Mesodermal cell (in vitro differentiated cells): ENCODE data around the gene LYPD6.

Experiments
- H3K27ac ChIP-seq: 2 replicates; pipeline ENCODE4 v1.7.0; 2013; ENCODE audit warnings: mild to moderate bottlenecking, low read depth, low read length, moderate library complexity; ENCODE audit not compliant: severe bottlenecking
- H3K36me3 ChIP-seq: 2 replicates; pipeline ENCODE4 v1.7.1; 2013; ENCODE audit warnings: mild to moderate bottlenecking, low read length, moderate library complexity; ENCODE audit not compliant: control insufficient read depth, insufficient read depth
- H3K4me1 ChIP-seq: one replicate; pipeline ENCODE4 v1.7.1; 2013; ENCODE audit warnings: mild to moderate bottlenecking, low read length; ENCODE audit not compliant: insufficient read depth, control insufficient read depth, poor library complexity, severe bottlenecking
- H3K4me3 ChIP-seq: 2 replicates; pipeline ENCODE4 v1.7.0; 2013; ENCODE audit warnings: low read length, control low read depth, mild to moderate bottlenecking; ENCODE audit not compliant: insufficient read depth, poor library complexity, severe bottlenecking; ENCODE audit errors: extremely low read depth
- H3K9me3 ChIP-seq: 2 replicates; pipeline ENCODE4 v1.7.1; 2013; ENCODE audit warnings: mild to moderate bottlenecking, low read length, moderate library complexity; ENCODE audit not compliant: control insufficient read depth
- WGBS, 2 experiments: methylation state at CpG; one replicate each; pipeline ENCODE4 v1.1.5; 2013; ENCODE audit warnings: missing lambda C conversion rate in 2 of 2; ENCODE audit not compliant: insufficient coverage in 2 of 2; 5-methylcytosine and 5-hydroxymethylcytosine counted together

The LYPD6 gene

DNA sequence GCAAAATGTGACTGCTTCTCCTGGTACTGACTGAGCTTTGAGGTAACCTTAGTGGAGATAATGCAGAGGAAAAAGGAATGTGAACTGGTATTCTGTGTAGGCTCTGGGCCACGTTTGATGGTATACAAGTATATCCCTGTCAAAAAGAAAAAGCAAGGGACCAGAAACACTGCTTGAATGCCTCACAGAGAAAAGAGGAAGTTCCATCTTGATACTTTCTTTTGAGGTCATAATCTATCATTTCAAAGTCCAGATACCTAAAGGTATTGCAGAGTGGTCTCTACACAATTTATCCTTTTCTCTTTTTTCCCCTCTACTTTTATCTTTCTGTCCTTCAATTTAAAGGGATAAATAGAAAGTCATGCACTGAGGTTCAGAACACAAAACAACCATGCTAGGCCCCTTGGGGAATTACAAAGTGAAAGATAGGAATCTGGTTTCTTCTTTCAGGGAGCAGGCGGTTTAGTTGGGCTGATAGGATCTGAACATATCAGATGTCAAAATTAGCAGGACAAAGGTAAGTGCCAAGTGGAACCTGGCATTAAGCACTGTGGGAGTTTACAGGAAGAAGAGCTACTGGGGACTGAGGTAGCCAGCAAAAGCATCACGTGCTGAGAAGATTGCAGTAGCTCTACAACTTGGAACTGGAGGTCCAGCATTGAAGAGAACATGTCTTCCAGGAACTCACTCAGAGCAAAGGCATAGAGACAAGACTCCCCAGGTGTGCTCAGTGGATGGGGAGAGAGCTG is 121.2 kb downstream of the LYPD6 start:
- Histone ChIP-seq H3K27ac (no peak overlapping the region), H3K4me1 (peaks cover 4% of the 10 kb centered on the region), H3K4me3 (no peak overlapping the region), H3K36me3 (peaks cover 15% of the 10 kb centered on the region), H3K9me3 (no peaks in the 10 kb centered on the region)
- WGBS, 2 experiments, result 79 to 88% methylated on average over 3 of the region's 3 CpGs

DNA sequence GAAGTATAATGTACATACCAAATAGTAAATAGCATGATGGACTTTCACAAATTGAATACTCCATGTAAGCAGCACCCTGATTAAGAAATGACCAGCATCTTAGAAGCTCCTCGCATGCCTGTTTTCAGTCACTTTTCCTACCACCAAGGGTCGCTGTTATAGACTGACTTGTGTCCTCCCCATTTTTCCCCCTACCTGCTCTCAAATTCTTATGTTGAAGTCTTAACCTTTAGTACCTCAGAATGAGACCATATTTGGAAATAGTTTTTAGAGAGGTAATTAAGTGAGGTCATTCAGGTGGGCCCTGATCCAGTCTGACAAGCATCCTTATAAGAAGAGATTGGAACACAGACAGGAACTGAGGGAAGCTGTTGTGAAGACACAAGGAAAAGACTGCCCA is 125.9 kb downstream of the LYPD6 start:
- Histone ChIP-seq H3K4me3 (no peak overlapping the region), H3K9me3 (peaks cover 13% of the 10 kb centered on the region), H3K27ac (no peak overlapping the region), H3K36me3 (peaks cover 15% of the 10 kb centered on the region), H3K4me1 (no peaks in the 10 kb centered on the region)
- 83 to 100% methylated on average over 2 of the region's 2 CpGs for WGBS, 2 experiments

DNA sequence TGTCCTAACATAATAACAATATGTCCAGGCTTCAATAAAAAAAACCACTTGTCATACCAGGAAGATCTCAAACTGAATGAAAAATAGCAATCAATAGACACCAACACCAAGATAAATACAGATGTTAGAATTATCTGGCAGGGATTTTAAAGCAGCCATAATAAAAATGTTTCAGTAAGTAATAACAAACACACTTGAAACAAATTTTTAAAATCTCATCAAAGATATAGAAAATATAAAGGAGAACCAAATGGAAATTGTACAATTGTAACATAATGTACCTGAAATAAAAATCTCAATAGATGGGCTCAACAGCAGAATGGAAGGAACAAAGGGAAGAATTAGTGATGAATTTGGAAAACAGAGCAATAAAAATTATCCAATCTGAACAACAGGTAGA is 128.1 kb downstream of the LYPD6 start:
- H3K36me3 ChIP-seq, result peaks cover 9% of the 10 kb centered on the region
- H3K9me3 ChIP-seq, result peaks cover 16% of the 10 kb centered on the region
- H3K27ac ChIP-seq, result no peak overlapping the region
- H3K4me3 ChIP-seq, result no peak overlapping the region
- no peaks in the 10 kb centered on the region for H3K4me1 ChIP-seq

DNA sequence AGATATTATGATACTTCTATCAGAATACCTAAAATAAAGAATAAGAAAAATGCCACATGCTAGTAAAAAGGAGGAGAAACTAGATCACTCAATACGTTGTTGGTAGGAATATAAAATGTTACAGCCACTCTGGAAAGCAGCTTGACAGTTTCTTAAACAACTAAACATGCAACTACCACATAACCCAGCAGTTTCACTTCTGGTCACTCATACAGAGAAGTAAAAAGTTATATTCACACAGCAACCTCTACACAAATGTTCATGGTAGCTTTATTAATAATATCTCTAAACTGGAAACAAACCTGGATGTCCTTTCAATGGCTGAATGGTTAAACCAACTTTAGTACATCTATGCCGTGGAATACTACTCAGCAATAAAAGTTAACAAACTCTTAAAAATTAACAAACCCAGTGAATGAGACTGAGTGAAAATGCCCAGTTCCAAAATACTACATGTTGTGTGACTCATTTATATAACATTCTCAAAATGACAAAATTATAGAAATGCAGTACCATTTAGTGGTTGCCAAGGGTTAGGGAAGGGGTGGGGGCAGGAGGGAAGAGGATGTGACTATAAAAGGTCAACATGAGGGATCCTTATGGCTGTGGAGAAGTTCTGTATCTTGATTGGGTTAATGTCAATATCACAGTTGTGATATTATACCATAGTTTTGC is 133.1 kb downstream of the LYPD6 start:
- peaks cover 8% of the 10 kb centered on the region for H3K9me3 ChIP-seq
- peaks cover 30% of the 10 kb centered on the region for H3K4me1 ChIP-seq
- H3K36me3 ChIP-seq, result peaks cover 3% of the 10 kb centered on the region
- no peak overlapping the region for H3K4me3 ChIP-seq
- H3K27ac ChIP-seq, result no peak overlapping the region
- WGBS, 2 experiments, result no CpG with 5 or more reads among the region's 2 CpGs

DNA sequence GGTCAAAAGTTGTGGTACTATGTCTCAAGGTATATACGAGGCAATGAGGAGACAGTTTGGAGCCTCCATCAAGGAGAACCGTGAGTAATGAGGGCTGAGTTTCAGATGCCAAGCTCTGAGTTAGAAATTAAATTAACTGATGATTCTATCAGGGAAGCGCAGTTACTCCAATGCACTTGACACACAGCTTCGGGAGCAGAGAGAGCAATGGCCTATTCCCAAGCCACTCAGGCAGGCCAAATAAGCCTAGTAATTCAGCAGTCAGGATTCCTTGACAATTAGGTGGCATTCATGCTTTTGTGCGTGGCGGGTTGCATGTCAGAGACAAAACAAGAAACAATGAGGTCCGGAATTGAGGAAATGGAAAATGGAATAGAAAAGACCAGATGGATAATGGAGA is 134.0 kb downstream of the LYPD6 start:
- H3K4me3 ChIP-seq, result no peak overlapping the region
- peaks cover 3% of the 10 kb centered on the region for H3K9me3 ChIP-seq
- H3K36me3 ChIP-seq, result peaks cover 10% of the 10 kb centered on the region
- peaks cover 32% of the 10 kb centered on the region for H3K4me1 ChIP-seq
- 96 to 98% methylated on average over 7 of the region's 7 CpGs for WGBS, 2 experiments
- no peak overlapping the region for H3K27ac ChIP-seq

DNA sequence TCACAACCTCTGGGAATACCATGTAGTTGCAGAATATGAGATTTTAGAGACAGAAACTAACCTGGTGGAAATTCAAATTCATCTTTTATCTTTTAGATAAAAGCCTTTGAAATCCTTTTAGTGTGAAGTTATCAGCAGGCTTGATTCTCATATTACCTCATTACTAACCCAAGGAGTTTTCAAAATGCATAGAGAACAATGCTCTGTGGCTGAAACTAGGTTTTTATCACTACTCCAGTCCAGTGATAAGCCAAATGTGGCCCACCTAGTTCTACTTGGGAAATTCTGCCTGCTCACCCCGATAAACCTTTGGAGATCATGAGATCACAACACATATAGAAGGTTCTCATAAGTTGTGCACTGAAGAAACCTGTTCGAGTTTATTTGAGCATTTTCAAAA is 135.5 kb downstream of the LYPD6 start:
- Histone ChIP-seq H3K27ac (peak overlapping the region; percentile 70), H3K4me3 (no peak overlapping the region), H3K36me3 (peaks cover 21% of the 10 kb centered on the region), H3K4me1 (peaks cover 32% of the 10 kb centered on the region), H3K9me3 (peaks cover 3% of the 10 kb centered on the region)
- 83% methylated on average over 1 of the region's 2 CpGs; no CpG with 5 or more reads in 1 of the 2 experiments for WGBS, 2 experiments

DNA sequence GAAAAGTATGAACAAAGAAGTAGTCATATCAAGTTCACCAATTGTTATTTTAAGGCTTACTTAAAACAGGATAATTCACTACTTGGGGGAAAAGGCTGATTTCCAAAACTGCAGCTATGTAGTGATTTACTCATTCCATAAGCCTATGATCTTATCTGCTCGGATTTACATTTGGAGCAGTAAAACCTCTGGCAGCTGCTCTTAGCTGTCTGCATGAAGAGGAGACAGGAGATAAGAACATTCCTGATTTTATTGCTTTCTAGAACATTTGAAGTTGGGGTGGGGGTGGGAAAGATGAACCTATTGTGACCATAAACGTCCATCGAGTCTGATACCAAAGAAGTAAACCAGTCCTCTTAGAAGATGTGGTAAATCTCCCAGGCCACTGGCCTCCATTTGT is 136.2 kb downstream of the LYPD6 start:
- no peak overlapping the region for H3K4me3 ChIP-seq
- peak overlapping the region; percentile 79 for H3K27ac ChIP-seq
- 79% methylated on average over 2 of the region's 3 CpGs; no CpG with 5 or more reads in 1 of the 2 experiments for WGBS, 2 experiments
- peaks cover 32% of the 10 kb centered on the region for H3K4me1 ChIP-seq
- H3K36me3 ChIP-seq, result peaks cover 29% of the 10 kb centered on the region
- H3K9me3 ChIP-seq, result peaks cover 3% of the 10 kb centered on the region

DNA sequence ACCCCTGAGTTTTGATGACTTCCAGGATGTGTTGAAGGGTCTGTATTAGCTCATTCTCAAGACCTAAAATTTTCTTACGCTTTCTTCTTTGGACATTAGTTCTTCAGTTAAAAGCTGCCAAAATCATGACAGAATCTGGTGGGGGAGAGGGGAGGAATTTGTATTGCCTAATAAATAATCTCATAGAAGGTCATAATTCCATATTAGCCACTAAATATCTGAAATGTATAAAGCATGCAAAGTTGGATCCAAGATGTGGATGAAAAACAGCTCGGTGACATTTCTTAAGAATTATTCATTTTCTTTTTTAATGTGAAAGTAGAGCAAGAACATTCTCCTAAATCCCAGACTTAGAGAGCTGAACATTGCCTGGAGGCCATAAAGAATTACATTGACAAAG is 137.0 kb downstream of the LYPD6 start:
- Histone ChIP-seq H3K4me1 (peaks cover 32% of the 10 kb centered on the region), H3K9me3 (peaks cover 3% of the 10 kb centered on the region), H3K36me3 (peaks cover 30% of the 10 kb centered on the region), H3K4me3 (no peak overlapping the region), H3K27ac (peak overlapping the region; percentile 79)
- 100% methylated on average over 1 of the region's 2 CpGs; no CpG with 5 or more reads in 1 of the 2 experiments for WGBS, 2 experiments

DNA sequence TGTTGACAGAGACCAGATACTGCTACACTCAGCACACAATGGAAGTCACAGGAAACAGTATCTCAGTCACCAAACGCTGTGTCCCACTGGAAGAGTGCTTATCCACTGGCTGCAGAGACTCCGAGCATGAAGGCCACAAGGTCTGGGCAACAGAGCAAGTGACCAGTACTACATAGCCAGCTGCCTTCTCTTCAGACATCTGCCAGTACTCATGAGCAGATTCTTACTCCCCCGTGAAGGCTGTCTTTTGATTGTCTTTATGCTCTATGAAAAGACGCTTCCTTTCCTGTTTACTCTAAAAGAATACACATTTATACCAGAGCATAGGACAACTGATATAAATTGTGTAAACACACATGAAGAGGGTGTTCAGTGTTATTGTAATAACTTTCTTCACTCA is 138.2 kb downstream of the LYPD6 start:
- no peaks in the 10 kb centered on the region for H3K9me3 ChIP-seq
- H3K27ac ChIP-seq, result no peak overlapping the region
- 92 to 96% methylated on average over 2 to 3 of the region's 4 CpGs for WGBS, 2 experiments
- H3K4me3 ChIP-seq, result no peak overlapping the region
- peaks cover 30% of the 10 kb centered on the region for H3K36me3 ChIP-seq
- H3K4me1 ChIP-seq, result peaks cover 32% of the 10 kb centered on the region

DNA sequence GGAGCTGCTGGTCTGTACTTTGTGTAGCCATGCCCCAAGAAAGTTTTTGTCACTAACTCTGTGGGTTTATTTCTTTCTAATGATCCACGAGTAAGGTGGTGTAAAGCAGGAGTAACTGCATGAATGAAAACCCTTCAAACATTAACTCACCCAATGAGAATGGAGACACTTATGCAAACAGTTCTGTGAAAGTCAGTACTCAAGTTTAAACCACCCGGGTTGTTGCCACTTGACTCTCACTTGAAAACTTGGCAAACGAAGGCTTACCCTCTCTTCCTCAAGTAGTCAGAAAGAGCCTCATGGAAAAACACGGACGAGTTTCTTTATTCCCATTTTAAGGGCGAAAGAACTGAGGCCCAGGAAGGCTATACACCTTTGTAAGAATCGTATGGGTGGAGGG is 139.7 kb downstream of the LYPD6 start:
- Histone ChIP-seq H3K36me3 (peaks cover 34% of the 10 kb centered on the region), H3K27ac (no peak overlapping the region), H3K4me3 (no peak overlapping the region), H3K9me3 (no peaks in the 10 kb centered on the region), H3K4me1 (peaks cover 28% of the 10 kb centered on the region)
- WGBS, 2 experiments, result 92 to 95% methylated on average over 2 to 3 of the region's 7 CpGs

DNA sequence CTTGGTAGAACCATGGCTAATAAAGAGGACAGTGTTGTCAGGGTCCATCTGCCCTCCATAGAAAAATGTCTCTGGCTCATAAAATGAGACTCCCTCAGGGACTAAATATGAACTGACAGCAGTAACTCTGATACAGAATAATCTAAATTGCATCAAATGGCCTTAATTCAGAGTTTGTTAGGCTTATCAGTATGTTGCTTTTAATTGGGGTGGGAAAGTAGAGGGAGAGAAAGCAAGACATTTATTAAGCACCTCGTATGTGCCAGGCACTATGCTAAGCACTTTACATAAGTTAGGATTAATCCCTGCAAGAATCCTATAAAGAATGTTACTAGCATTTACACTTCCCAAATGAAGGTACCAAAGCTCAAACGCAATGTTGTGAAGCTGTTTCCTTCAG is 142.0 kb downstream of the LYPD6 start:
- WGBS, 2 experiments, result no CpG with 5 or more reads among the region's 2 CpGs
- H3K36me3 ChIP-seq, result peaks cover 34% of the 10 kb centered on the region
- H3K4me1 ChIP-seq, result peaks cover 8% of the 10 kb centered on the region
- no peak overlapping the region for H3K27ac ChIP-seq
- H3K9me3 ChIP-seq, result no peaks in the 10 kb centered on the region
- no peak overlapping the region for H3K4me3 ChIP-seq
